Measurements from ENCODE around the gene PLXDC1.

PLXDC1 gene

DNA sequence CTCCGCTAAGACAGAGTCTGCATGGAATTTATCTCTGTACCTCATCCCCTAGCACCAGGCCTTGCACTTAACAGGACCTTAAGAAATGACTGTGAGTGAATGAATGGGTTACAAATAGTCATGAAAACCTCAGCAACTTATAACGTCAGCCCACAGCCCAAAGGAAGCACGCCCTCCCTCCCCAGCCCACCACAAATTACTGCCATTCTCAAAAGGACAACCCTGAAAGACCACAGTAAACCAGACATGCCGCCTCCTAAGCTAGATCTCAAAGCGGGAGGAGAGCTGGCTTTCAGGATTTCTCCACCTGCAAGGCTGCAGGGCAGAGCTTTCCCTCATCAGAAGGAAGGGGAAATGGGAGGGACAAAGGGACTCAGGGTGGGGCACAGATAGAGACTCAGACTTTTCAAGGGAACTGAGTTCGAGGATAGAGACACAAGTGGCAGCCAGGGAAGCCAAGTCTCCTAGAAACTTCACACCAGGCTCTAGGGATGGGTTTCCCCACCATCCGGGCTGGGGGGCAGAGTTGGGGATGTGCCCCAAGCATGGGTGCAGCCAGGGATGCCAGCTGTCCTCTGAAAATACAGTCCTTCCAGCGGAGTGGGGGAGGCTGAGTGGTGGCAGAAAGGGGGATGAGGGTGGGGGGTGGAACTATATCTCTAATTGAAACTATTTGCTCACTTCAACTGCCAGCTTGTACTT is 56.7 kb downstream of the PLXDC1 start:
- peak; percentile 30 for DNase-seq

DNA sequence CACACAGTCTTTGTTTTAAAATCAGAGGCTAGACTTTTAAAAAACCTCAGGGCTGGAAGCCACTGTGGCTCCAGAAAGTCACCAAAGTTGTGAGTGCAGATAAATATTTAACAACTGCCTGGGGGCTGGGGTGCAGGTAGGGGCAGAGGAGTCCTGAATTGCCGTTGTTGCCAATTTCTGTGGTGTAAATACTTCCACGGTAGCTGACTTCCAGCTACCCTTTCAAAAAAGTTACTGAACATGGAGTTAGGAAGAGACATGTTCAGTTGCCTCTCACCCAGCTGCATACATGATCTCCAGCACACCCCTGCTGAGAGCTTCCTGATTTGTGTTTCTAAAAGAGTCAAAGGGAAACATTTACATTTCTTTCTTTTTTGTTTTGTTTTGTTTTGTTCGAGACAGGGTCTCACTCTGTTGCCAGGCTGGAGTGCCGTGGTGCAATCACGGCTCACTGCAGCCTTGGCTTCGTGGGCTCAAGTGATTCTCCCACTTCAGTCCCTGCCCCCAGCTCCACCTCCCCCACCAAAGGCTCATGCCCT is 58.7 kb downstream of the PLXDC1 start:
- no peak for DNase-seq

DNA sequence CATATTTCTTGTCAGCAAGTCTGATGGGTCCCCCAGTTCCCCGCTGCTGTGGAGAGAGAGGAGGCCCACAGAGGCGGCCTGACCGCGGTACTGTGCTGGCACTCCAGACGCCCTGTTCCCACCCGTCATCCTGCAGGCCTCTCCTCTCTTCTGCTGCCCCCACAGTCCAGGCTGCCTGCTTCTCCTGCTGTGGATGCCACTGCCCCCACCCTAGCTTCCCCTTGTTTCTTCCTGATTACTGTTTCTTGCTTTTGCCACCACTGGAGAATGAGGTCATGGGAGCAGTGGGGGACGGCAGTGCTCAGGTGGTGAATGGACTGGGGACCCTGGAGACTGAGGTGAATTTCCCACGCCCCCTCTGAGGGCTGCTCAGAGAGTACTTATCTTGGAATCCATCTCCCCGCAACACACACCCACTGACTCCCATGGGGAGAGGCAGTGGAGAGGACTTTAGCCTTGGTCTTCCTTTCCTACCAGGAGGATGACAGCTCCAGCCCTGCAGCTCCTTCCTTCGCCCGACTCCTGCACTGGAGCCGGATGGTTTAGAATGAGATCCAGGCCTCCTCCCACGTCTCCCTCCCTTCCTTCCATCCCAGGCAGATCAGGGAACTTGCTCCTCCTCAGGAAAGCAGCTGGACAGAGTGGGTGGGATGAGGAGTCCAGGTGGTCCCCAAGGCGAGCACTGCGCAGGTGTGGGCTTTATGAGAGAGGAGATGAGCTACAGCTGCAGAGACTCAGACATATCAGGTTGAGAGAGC is 60.4 kb downstream of the PLXDC1 start:
- DNase-seq: no peak

DNA sequence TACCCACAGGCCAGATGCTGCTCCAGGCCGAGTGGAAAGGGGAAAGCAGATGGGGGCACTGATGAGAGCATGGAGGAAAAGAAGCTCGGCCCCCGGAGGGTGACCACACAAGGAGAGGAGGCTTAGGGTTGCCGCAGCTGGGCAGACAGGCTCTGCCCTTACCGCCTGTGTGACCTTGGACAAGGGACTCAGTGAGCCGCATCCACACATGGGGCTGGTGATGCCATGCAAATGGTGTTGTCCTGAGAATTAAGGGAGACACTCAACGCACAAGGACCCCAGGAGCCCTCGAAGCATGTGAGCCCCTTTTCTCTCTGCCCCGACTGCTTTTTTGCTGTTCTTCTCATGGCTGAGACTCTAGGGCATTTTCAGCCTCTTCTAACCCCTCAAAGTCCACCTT is 61.0 kb downstream of the PLXDC1 start:
- DNase-seq: no peak

DNA sequence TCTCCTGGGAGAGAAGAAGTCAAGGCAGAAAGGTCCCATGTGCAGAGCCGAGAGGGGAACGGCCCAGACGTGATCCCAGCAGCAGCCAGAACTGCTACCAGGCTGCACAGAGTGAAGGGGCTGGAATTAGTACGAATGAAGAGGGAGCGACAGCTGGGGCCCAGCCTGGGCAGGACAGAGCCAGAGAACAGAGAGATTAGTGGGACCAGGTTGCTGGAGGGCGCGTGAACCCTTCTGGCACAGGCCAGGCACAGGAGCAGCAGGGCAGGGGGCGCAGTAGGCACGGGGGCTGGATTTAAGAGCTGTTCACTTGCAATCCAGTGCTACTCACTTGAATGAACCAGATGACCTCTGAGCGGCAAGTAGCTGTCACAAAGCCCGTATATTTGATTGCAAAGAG is 66.9 kb downstream of the PLXDC1 start:
- no peak for DNase-seq

DNA sequence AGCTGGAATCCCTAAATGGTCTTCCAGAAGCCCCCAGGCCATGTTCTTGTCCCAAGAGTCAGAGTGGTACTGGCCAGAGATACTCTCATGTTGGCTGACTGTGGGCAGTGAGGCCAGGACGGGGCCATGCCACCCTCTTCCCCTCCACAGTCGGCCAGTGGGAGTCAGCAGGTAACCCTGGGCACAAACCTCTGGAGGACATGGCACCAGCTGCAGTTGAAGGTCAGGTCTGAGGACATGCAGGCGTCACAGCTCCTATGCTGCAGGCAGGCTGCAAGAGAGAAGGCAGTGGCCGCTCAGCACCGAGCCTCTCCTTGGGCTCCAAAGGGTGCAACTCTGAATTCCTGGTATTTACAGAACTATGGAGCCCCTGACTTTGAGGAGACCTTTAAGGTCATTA is 68.2 kb downstream of the PLXDC1 start:
- no peak for DNase-seq

DNA sequence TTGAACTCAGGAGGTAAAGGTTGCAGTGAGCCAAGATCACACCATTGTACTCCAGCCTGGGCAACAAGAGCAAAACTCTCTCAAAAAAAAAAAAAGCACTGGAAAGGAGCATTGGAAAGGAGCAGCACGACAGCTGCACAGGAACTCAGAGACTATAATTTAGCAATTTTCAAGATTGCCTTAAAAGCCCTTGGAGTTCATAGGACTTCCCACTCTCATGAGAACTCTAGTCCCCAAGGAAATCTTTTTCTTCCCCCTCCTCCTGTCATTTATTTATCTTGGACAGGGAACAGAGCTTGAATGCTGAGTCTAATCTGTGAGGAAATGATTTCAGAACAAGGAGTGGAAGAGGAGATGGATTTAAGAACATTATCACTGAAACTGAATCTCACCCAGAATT is 69.0 kb downstream of the PLXDC1 start:
- DNase-seq: no peak

DNA sequence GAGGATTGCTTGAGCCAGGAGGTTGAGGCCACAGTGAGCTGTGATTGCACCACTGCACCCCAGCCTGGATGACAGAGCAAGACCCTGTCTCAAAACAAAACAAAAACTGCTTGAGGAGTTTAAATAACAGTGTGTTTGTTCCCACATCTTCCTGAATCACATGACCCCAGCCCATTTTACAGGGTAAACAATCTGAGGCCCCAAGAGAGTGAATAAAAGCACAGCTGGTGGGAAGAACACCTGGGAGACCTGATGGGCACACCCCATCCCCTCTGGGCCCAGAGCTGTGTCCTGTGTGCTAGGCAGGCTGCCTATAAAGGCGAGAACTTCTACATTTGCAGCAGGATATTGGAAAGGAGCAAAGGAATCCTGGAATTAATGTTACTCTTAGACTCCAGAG is 69.6 kb downstream of the PLXDC1 start:
- no peak for DNase-seq

DNA sequence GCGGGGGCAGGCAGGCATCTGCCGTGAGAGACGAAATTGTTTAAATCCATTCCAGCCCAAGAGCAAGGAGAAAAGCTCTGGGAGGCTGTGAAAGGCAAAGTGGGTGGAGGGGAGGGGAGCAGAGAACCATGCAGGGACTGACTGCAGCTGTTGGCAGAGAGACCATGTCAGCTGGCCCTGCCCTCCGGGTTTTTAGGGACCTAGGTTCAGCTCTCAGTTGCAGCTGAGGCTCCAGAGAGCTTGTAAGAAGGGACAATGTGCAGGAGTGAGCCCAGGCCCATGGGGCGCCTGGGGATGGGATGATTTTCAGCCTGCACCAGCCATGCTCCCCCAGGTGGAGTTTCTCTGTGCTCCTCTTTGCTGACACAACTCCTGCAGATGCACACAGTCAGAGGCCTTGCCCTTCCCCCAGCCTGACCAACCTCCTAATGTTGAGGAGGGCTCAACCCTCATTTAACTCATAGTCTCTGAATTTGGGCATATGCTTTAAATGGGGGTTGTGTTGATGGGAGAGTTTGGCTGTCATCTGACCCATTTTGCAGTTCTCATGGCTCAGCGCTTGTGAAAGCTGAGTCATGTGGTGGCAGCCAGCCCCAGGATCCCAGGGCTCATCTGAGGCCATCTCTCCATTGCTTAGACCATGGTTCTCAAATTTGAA is 70.9 kb downstream of the PLXDC1 start:
- no peak for DNase-seq

DNA sequence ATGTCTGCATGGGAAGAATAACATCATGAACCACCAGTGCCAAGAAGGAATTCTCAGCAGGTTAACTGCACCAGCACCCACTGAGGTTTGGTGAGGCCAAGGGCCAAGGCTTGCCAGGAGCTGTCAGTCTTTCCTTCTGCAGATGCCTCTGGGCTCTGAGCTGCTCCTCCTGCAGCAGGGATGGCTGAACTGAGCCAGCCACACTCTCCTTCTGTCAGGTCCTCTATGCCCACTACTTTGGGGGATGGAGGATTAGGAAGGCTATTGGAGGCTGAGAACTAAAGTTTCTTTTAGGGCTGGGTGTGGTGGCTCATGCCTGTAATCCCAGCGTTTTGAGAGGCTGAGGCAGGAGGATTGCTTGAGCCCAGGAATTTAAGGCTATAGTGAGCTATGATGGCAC is 71.6 kb downstream of the PLXDC1 start:
- DNase-seq: no peak

DNA sequence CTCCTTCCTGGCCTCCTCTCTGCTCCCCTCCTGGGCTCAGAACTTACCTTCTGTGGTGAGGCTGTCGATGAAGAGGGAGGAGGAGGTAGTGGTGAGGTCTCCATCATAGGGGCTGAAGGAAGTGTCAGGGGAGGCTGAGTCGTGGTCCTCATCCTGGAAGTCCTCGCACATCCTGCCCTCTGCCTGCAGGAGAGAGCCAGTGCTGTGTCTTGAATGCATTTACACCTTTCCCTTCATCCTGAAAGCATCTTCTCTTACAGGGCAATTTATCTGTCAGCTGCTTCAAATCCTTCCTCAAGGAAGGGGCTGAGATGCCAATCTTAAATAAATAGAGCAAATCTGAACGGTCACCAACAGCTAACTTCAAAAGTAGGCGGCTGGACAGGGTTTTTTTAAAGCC is 73.6 kb downstream of the PLXDC1 start:
- no peak for DNase-seq

DNA sequence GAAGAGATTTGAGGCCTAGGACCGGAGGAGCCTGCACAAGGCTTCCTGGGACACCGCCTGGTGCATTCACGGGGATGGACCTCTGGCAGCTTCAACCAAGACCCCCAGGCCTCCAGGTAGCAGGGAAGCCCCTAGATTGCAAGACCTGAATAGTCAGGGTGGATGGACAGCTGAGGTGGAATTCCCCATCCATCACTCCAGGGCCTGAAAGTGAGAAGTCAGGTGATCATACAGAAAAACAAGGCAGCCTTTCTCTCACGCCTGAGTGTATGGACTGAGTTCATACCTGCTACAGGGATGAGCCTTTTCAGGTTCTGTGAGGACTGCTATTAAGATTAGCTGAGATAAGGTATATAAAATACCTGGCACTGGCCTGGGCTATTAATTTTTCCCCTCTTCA is 74.2 kb downstream of the PLXDC1 start:
- no peak for DNase-seq

DNA sequence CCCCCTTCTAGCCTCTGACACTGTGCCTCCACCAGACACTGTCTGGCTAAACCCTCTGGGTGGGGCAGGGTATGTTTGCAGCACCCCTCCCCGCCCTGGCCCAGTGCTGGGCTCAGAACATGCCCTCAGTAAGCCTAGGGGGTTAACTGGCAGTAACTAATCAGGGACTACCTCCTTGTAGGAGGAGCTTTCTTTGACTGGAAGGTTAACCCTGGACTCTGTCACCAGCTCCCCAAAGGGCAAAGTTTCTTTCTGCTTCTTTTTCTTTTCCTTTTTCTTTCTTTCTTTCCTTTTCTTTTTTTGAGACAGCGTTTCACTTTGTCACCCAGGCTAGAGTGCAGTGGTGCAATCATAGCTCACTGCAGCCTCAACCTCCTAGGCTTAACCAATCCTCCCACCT is 76.8 kb downstream of the PLXDC1 start:
- no peak for DNase-seq

DNA sequence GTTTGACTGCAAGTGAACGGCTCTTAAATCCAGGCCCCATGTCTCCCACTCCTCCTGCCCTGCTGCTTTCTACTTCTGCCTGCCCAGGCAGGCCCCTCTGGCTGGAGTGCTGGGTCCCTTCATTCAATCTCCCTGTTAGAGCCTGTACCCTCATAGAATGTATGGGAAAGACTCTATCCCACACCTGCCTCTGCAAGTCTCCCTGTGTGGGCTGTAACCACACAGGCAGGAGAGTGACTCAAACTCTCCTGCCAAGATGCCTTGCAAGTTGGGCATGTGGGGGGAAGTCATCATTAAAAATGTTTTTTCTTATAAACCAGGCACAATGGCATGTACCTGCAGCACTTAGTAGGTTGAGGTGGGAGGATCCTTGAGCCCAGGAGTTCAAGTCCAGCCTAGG is 77.5 kb downstream of the PLXDC1 start:
- DNase-seq: no peak

DNA sequence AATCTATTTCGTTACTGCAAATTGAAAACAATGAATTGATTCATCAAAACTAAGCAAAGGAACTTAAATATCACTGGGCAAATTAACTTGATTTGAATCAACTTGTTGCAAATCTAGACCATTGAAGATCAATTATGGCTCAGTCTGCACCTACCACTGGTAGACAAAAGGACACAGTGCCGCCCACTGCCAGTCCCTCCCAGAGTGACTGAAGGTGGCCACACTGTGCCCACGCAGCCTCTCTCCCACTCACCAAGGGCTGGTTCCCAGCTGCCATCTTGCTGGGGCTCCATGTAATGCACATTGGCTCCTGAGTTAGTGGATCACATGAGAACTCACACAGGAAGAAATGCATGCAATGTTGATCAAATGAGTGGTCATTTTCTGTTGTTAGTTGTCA is 78.1 kb downstream of the PLXDC1 start:
- no peak for DNase-seq

DNA sequence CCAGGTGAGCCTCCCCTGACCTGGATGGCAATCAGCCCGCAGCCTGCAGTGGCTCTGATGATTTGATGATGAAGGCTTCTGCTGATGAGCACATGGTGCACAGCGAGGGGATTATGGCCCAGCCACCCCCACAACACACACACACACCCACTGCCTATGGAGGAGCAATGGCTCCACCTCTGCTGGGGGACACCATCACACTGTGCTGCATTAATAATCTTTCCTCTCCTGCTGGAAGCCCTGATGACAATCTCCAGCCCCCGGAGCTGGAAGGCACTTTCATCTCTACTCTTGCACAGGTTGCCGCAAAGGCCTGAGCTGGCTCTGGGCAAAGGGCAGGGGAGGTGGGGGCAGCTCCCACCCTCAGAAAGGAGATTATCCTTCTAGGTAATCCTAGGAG is 79.9 kb downstream of the PLXDC1 start:
- no peak for DNase-seq

DNA sequence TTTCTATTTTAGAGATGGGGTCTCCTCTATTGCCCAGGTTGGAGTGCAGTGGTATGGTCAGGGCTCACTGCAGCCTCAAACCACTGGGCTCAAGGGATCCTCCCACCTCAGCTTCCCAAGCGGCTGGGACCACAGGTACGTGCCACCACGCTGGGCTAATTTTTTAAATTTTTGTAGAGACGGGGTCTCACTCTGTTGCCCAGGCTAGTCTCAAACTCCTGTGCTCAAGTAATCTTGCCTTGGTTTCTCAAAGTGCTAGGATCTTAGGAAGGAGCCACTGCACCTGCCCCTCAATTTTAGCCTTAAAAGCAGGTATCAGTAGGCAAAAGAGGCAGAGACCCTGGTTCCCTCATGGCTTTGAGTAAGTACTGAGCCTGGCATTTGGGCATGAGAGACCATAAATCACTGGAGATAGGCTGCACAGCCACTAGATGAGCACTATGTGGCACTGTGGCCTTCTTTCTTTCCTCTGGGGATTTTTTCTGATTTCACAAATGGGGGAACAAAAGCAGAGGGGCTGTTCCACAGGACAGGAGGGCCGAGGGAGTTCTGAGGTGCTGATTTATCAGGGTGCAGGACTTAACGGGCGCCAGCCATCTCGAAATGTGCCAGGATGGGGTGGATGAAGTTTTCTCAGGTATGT is 82.2 kb downstream of the PLXDC1 start:
- no peak for DNase-seq

DNA sequence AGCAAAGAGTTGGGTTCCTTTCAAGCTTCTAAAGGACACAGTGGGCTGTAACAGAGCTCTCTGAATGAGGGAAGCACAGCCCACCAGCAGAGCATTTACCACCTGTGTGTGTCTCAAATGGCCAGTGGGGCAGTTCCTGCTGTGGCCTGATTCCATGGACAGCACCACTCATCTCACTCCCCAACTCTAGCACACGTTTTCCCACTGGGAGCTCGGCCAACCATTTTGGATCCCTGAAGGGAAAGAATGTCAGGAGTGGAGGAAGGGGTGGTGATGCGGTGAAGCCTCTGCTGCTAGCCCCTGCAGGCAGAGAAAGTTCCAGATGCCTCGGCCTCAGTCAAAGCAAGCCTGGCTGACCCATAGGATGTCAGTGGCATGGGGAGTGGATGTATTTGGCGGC is 86.6 kb downstream of the PLXDC1 start:
- DNase-seq: no peak

DNA sequence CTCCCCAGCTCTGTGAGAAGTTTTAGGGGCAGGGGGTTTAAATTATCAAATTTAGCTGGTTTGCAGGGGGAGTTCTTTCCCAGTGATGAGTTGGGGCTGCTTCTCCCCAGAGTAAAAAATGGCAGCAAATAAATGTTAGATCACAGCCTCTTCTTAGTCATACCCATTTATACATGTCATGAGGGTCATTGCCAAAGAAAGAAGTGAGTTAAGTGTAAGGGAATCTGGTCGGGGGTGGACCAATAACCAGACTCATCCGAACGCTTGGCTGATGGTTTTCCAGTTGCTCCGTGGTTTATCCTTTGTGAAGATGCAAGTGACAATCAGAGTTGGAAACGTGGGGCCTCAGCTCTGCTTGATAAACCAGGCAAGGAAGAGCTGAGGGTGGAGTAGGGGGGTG is 87.1 kb downstream of the PLXDC1 start:
- DNase-seq: no peak

DNA sequence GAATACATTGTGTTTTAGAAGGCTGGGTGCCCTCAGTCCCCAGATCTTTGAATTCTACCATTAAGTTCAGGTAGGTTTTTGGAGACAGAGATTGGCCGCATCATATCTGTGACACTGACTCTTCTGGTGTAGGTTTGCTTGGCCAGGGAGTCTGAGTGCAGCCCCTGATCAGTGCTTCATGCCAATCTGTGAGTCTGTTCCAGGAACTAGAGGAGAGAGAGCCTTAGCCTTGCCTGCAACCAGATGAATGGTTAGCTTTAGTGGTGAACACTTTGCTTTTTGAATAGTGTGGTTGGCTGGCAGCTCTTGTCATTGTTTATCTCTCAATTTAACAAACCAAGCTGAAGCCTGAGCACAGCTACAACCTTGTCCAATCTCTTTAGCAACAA is 87.8 kb downstream of the PLXDC1 start:
- no peak for DNase-seq

DNA sequence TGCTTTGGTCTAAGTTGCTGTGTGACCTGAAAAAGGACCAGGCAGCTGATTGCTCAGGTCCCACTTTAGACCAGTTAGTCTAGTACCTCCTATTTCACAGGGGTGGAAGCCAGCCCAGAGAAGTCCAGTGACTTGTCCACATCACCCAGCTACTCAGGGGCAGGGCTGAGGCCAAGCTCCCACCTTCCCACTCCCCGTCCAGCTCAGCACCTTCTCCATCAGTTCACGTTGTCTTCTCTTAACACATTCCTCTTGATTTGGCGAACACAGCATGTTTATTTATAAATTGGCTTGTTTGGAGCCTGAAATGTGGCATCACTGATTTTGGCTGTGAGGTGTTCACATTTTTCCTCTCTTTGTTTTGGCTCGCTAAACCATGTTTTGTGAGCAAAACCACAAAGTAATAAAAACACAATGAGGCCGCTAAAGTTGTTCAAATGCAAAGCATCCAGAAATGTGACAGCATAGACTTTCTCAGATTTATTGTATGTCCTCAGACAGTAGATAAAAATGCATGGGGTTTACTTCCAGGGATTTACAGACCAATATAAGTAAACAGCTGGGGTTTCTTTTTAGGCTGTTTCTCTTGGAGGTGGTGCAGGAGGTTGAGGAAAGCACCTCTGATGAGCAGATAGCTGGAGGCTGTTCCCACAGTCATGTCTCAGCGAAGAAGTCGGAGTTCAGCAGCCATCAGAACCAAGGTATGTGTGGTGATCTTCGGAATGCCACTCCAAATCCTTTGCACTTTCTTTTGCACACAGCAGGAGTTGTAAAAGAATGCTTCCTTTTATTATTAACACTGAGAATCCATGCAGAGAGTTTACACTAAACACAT is 88.4 kb downstream of the PLXDC1 start:
- DNase-seq: no peak

DNA sequence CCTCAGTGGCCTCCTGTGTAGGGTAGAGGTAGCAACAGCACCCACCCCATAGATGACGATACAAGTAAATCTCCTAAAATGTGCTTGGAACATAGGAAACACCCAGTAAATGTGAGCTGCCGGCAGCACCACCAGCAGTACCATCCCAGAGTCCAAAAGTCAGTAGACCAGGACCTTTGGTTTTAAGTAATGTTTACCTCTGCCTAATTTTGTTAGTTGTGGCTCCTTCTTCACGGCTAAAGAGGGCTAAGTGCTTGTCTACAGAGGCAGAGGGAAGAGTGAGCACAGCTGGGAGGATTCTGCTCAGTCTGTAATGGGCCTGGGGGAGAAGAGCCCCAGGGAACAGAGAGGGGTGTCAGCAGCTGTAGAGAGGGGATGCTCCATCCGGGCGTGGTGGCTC is 92.9 kb downstream of the PLXDC1 start:
- no peak for DNase-seq

Data from activated CD8-positive, alpha-beta memory T cell treated with anti-CD3 and anti-CD28 coated beads, Interleukin-2, amount 50 U/mL, for 4 hours (primary cell).